Muscle layer of duodenum (tissue), 2 donors: ENCODE measurements around the gene CSAD.

Experiments
- H3K27ac ChIP-seq: one replicate; pipeline ENCODE4 v1.7.0; 2013; ENCODE audit warnings: mild to moderate bottlenecking, low read length
- H3K27me3 ChIP-seq: one replicate; pipeline ENCODE4 v1.7.0; 2013; ENCODE audit warnings: low read depth, mild to moderate bottlenecking, control low read depth, low read length
- H3K36me3 ChIP-seq, 2 donors: one replicate each; pipeline ENCODE4 v1.7.0; 2013; ENCODE audit warnings: low read length in 2 of 2, control low read depth in 1 of 2, mild to moderate bottlenecking in 1 of 2; ENCODE audit not compliant: insufficient read depth in 2 of 2, control insufficient read depth in 1 of 2
- H3K4me1 ChIP-seq, 2 donors: one replicate each; pipeline ENCODE4 v1.7.0; 2013; ENCODE audit warnings: low read length in 2 of 2, mild to moderate bottlenecking in 2 of 2, control low read depth in 1 of 2, moderate library complexity in 1 of 2; ENCODE audit not compliant: insufficient read depth in 2 of 2, control insufficient read depth in 1 of 2
- H3K4me3 ChIP-seq, 2 donors: one replicate each; pipeline ENCODE4 v1.7.0; 2013; ENCODE audit warnings: low read length in 2 of 2, low read depth in 1 of 2, mild to moderate bottlenecking in 1 of 2
- H3K9me3 ChIP-seq, 2 donors: one replicate each; pipeline ENCODE4 v1.7.0; 2013; ENCODE audit warnings: low read length in 2 of 2, control low read depth in 1 of 2, mild to moderate bottlenecking in 1 of 2; ENCODE audit not compliant: control insufficient read depth in 1 of 2
- donor health status: healthy.

CSAD gene

DNA sequence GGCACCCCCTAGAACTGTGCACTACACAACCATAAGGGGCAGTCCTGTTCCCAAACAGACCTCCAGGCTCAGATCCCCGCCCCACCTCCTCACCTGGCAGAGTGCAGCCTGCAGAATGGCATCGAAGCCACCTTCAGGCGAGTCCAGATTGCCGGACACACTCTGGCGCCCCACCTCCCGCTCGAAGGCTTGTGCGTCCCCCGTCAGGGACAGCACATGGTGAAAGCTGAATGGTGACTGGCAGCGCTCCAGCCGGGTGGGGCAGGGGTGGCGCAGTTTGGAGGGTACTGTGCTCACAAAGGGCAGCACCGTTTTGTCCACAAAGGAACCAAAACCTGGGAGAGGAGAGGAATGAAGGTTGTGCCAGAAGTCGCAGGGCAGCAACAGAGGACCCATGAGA is 15.8 kb upstream of the CSAD start:
- no peak overlapping the region for H3K27ac ChIP-seq
- no peaks in the 10 kb centered on the region for H3K36me3 ChIP-seq
- peaks cover 0 to 11% of the 10 kb centered on the region in 2 donors for H3K4me1 ChIP-seq
- no peak overlapping the region for H3K4me3 ChIP-seq
- no peaks in the 10 kb centered on the region for H3K27me3 ChIP-seq
- H3K9me3 ChIP-seq = no peaks in the 10 kb centered on the region

DNA sequence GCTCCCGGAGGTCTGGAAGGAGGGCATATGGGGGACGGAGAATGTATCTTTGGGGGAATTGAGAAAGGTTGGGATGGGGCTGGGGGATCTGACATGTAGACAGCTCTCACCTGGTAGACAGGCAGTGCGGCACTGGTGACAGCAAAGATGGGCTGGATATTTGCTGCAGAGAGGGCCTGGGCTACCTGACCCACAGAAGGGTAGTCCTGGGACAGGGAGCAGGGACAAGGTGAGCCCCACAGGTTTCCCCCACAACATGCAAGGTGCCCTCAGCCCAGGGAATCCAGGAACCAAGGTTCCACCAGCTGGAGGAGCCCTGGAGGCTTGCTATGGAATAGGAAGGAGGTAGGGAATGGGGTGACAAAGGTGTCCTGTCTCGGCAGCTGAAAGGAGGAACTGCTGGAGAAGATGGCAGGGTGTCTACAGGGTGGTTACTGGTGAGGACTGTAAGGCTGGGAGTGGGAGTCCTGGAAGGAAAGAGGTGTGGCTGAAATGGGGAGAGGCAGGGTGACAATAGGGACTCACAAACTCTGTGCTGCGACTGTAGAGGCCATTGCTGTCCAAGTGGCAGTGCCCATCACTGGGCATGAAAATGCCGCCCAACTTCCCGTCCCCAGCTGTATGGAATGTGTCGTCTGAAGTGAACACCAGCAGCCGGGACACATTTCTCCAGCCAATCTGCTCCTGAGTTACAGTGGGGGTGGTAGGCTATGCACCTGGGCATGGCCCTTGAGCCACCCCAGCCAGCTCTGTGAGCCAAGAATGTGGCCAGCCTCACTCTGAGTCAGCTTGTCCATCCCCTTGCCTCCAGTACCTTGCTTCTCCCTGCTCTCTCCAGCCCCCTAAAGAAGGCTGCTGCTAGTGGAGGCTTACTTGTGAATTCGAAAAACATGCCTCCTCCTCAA is 15.0 kb upstream of the CSAD start:
- Histone ChIP-seq H3K4me1 (peaks cover 0 to 11% of the 10 kb centered on the region in 2 donors), H3K27ac (no peak overlapping the region), H3K9me3 (no peaks in the 10 kb centered on the region), H3K36me3 (peaks cover 0 to 6% of the 10 kb centered on the region in 2 donors), H3K4me3 (no peak overlapping the region), H3K27me3 (no peaks in the 10 kb centered on the region)

DNA sequence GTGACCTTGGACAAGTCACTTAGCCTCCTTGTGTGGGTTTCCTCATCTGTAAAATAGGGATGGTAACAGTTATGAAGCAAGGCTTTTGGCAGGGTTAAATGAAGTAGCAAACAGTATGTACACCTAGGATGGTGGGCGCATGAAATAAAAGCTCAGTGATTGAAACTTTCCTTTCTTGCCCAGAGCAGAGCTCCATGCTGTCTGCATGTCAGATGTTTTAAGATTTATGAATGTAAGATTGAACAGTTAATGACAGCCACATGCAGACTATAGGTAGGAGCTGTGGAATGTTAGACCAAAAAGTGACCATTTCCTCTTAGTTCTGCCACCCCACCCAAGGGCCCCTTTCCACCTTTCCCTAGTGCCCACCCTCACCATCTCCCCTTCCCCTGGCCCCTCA is 14.2 kb upstream of the CSAD start:
- no peak overlapping the region for H3K4me3 ChIP-seq
- no peak overlapping the region for H3K27ac ChIP-seq
- no peaks in the 10 kb centered on the region for H3K27me3 ChIP-seq
- H3K9me3 ChIP-seq = no peaks in the 10 kb centered on the region
- H3K4me1 ChIP-seq = peaks cover 0 to 16% of the 10 kb centered on the region in 2 donors
- H3K36me3 ChIP-seq = peaks cover 0 to 6% of the 10 kb centered on the region in 2 donors

DNA sequence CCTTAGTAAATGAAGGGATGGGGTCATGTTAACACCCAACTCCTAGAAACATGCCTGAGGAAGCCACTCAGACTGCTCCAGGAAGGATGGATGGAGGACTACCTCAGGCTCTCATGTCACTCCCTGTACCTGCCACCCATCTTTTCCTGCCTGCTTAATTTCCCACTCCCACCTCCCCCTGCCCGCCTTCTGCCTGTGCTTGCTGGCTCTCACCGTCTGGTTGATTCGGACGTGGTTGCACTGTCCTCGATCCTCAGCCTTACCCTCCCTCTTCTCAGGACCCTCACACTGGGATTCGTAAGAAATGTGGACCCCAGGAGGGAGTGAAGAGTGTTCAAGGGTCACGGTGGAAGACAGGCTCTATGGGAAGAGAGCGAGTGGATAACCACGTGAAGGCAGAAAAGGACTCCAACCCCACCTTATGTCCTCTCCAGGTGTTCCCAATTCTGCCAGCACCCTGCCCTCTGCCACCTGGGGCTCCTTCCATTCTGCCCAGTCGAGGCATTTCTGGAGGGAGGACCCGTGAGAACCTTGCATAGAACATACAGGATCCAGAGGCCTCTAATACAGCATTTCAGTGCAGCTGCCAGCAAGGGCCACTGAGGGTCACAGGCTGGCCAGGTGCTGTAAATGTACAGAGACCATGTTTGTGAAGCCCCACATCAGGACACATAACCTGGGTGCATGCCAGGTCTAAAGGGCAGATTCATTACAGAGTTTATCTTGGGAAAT is 13.4 kb upstream of the CSAD start:
- Histone ChIP-seq H3K4me1 (peaks cover 0 to 16% of the 10 kb centered on the region in 2 donors), H3K27ac (no peak overlapping the region), H3K4me3 (no peak overlapping the region), H3K9me3 (no peaks in the 10 kb centered on the region), H3K36me3 (peaks cover 0 to 7% of the 10 kb centered on the region in 2 donors), H3K27me3 (no peaks in the 10 kb centered on the region)

DNA sequence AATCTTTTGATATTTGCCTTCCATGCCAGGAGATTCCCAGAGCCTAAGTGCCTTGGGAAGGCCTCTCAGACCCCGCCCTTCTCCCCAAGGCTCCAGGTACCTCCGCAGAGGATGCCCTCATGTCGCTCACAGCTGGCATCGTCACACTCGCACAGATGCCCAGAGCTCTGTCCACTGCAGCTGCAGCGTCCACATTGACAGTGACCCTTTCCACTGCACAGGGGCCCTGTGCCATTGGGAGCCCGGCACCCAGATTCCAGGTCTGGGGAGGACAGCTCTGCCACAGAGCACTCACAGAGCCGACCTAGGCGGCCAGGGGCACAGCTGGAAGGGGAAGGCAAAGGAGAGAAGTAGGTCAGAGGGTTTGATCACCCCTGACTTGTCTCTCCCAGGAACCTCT is 12.3 kb upstream of the CSAD start:
- Histone ChIP-seq H3K27ac (no peak overlapping the region), H3K36me3 (peaks cover under 1 to 18% of the 10 kb centered on the region in 2 donors), H3K4me3 (no peak overlapping the region), H3K9me3 (no peaks in the 10 kb centered on the region), H3K27me3 (no peaks in the 10 kb centered on the region), H3K4me1 (peaks cover 0 to 14% of the 10 kb centered on the region in 2 donors)

DNA sequence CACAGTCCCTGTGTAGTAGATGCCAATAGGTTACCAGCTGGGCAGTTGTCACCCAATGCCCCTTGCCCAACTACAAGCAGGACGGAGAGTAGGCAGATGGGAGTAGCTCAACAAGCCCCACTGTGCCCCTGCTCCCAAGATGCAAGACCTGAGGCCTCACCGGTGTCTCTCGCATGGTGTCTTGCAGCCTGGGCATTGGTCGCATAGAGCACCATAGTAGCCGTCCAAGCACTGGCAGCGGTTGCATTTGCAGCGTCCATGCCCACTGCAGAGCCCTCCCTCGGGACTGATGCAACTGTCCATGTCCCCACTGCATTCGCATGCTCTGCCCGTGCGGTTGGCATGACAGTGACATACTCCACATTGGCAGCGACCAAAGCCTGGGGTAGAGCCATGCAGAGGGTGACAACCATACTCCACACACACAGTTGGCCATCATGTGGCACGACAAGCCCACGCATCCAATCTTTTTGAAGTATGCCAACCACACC is 11.9 kb upstream of the CSAD start:
- H3K4me1 ChIP-seq = peaks cover 0 to 9% of the 10 kb centered on the region in 2 donors
- no peak overlapping the region for H3K27ac ChIP-seq
- no peaks in the 10 kb centered on the region for H3K9me3 ChIP-seq
- no peak overlapping the region for H3K4me3 ChIP-seq
- no peaks in the 10 kb centered on the region for H3K27me3 ChIP-seq
- peaks cover 5 to 23% of the 10 kb centered on the region in 2 donors for H3K36me3 ChIP-seq

DNA sequence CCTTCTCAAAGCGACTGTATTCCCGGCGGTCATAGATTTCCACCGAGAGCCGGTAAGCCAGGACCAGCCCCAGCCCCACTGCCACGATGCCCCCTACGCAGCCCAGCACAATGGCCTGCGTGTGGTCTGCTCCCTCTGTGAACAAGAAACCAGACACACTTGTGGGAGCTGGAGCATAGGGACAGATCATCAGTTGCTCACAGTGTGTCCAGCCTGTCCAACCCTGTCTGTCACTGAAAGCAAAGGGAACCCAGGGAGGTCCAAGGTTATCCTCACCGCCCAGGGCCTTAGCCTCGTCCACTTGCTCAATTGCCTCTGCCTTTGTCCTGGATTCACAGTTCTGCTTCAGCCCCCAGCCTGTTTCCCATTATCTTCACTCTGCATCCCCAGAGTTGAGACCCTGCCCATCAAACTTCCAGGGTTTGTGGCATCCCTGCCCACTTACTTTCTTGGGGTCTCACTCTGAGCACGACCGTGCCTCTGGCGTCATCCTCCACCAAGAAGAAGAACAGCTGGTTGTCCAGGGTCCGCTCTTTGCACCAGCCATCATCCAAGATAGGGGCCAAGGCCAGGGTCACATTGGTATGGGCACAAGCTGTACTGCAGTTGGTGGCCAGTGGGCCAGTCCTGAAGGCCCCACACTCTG is 11.3 kb upstream of the CSAD start:
- Histone ChIP-seq H3K36me3 (peaks cover 11 to 28% of the 10 kb centered on the region in 2 donors), H3K4me3 (no peak overlapping the region), H3K27me3 (no peaks in the 10 kb centered on the region), H3K4me1 (peaks cover 0 to 6% of the 10 kb centered on the region in 2 donors), H3K9me3 (no peaks in the 10 kb centered on the region), H3K27ac (no peak overlapping the region)

DNA sequence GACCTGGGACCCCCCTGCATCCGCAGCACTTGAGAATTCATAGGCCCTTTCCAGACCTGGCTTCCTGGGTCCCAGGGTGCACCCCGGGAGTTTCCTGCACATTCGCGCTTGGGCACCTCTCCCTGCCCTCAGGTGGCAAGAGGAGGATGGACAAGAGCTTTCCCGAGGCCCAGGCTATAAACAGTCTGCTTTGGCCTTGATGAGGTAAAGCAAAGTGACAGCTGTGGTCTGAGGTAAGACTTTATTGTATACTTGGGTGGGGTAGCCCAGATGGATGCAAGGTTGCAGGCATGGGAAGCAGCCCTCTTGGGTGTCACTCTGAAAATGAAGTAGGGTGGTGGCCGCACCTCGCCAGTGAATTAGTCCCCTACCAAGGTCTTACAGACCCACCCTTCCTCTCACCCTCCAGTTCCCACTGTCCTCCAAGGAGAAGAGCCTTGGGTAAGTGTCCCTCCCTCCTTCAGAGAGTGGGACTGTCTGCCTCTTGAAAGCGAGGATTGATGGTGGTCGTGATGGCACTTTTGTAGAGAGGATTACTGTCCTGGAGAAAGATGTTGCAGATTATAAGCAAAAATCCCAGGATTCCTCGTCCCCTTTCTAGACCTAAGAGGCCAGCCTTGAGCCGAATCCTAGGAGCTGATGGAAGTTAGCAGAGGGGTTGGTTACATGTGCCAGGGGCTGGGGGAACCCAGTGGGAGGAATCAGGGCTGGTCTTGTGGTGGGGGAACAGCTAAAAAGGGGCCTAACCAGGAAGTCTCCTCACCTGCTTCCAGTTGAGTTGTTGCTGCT is 10.6 kb upstream of the CSAD start:
- peaks cover 0 to 6% of the 10 kb centered on the region in 2 donors for H3K4me1 ChIP-seq
- no peaks in the 10 kb centered on the region for H3K9me3 ChIP-seq
- H3K27ac ChIP-seq = no peak overlapping the region
- no peaks in the 10 kb centered on the region for H3K27me3 ChIP-seq
- H3K4me3 ChIP-seq = no peak overlapping the region
- peaks cover 18 to 35% of the 10 kb centered on the region in 2 donors for H3K36me3 ChIP-seq

DNA sequence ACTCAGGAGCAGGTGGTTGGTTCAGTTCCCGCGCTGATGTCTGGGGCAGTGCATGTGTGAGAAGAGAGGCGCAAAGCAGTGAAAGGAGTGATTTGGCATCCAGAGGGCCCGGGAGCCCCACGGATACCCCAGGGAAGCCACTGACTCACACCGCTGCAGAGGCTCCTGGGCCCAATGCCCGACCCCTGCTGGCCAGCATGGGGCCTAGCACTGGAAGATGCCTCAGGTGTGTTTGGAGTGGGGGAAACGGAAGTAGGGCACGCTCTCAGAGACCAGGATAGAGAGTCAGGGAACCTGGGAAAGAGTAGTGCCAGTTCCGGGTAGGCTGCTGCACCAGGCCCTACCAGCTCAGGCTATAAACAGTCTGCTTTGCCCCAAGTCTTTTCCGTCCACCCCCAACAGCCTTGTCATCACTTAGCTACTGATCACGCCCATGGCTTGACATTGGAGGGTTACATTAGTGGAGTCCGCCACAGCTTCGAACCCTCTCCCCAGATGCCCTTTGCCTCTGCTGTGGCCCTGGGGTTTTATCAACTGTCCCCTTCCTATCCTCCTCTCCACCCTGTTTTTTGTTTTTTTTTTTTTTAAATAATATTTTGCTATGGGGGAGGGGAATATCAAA is 9.5 kb upstream of the CSAD start:
- Histone ChIP-seq H3K9me3 (no peaks in the 10 kb centered on the region), H3K4me1 (peaks cover 0 to 6% of the 10 kb centered on the region in 2 donors), H3K4me3 (no peak overlapping the region), H3K36me3 (peaks cover 29 to 46% of the 10 kb centered on the region in 2 donors), H3K27ac (no peak overlapping the region), H3K27me3 (no peaks in the 10 kb centered on the region)

DNA sequence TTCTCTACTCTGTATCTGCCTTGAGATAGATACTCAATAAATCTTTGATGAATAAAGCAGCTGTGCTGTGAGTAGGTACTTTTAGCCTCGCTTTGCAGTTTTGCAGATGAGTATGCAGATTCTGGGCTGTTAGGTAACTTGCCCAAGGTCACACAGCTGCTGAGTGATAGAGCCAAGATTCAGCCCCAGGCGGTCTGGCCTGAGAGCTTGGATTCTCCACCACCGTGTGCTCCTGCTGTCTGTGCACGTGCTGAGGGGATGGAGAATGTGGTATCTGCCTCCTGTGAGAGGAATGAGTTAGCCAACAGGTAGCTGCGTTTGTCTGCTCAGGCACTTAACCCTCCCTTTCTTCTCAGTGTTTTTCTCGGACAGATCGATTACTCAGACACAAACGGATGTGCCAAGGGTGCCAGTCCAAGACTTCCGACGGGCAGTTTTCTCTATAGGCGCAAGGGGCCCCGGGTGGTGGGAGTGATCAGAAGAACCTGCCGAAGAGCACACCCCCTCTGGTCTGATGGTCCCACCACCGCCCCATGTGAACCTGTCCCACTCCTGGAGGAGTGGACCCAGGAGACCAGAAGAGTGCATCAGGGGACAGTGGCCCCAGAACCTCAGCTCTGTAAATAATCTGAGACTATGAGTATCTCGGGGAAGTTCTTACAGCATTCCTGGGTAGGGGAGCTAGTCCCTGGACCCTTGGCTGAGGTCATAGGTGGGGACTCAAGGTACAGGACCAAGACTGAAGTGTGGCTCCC is 6.6 kb upstream of the CSAD start:
- Histone ChIP-seq H3K9me3 (no peaks in the 10 kb centered on the region), H3K27ac (no peak overlapping the region), H3K27me3 (no peaks in the 10 kb centered on the region), H3K4me3 (no peak overlapping the region), H3K4me1 (peaks cover 13 to 26% of the 10 kb centered on the region in 2 donors), H3K36me3 (peaks cover 45 to 67% of the 10 kb centered on the region in 2 donors)
